ENCODE results near the gene SLC27A4.

The SLC27A4 gene

DNA sequence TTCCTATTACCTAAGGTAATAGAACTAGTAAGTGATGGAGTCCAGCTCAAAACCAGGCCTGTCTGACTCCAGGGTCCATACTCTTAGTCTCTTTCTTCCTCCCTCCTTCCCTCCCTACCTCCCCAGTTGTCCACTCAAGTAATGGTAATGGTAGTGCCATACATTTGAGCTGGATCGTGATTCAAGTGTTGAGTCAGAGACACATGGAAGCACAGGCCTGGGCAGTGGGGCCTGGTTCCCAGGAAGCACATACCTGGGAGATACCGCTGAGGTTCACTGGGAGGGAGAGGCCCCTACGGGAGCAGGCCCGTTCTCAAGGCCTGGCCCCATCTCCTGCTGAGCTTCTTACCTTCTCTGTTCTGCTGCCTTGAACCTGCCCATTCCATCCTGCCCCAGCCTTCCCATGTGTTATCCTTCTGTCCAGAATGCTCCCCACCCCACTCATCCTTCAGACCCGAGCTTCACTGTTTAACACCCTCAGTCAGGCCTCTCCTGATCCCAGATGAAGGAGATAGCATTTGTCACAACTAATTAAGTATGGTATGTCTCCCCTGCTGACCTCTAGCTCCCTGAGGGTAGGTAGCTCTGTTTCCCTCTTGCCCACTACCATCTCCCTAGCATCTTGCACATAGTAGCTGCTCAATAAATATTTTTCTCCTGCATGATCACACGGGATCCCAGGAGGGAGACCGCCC is 44.6 kb downstream of the SLC27A4 start:
- no peak overlapping the region for H3K27ac Mint-ChIP-seq
- no peaks in the 10 kb centered on the region for H3K9me3 Mint-ChIP-seq
- no peaks in the 10 kb centered on the region for H3K27me3 Mint-ChIP-seq (ENCODE audit: low read depth)
- no peak overlapping the region for H3K4me3 Mint-ChIP-seq
- no peak for DNase-seq (ENCODE audit: low spot score)
- peaks cover 3% of the 10 kb centered on the region for H3K36me3 Mint-ChIP-seq (ENCODE audit: low read depth)
- H3K4me1 Mint-ChIP-seq (ENCODE audit: low read depth): no peaks in the 10 kb centered on the region

- Mint-ChIP-seq H3K27ac (no peak overlapping the region), H3K9me3 (no peaks in the 10 kb centered on the region), H3K4me3 (no peak overlapping the region), H3K27me3 (ENCODE audit: low read depth) (no peaks in the 10 kb centered on the region), H3K36me3 (ENCODE audit: low read depth) (peaks cover 2% of the 10 kb centered on the region), H3K4me1 (ENCODE audit: low read depth) (no peaks in the 10 kb centered on the region)
- no peak for DNase-seq (ENCODE audit: low spot score)
These were observed 45.5 kb downstream of the SLC27A4 start for GRCh38 chr9:128385496-128386460.

- no peaks in the 10 kb centered on the region for H3K4me1 Mint-ChIP-seq (ENCODE audit: low read depth)
- DNase-seq (ENCODE audit: low spot score): no peak
- no peak overlapping the region for H3K4me3 Mint-ChIP-seq
- H3K9me3 Mint-ChIP-seq: no peaks in the 10 kb centered on the region
- peaks cover 2% of the 10 kb centered on the region for H3K36me3 Mint-ChIP-seq (ENCODE audit: low read depth)
- no peak overlapping the region for H3K27ac Mint-ChIP-seq
- H3K27me3 Mint-ChIP-seq (ENCODE audit: low read depth): no peaks in the 10 kb centered on the region
These were observed 47.8 kb downstream of the SLC27A4 start for GRCh38 chr9:128388150-128388549.

DNA sequence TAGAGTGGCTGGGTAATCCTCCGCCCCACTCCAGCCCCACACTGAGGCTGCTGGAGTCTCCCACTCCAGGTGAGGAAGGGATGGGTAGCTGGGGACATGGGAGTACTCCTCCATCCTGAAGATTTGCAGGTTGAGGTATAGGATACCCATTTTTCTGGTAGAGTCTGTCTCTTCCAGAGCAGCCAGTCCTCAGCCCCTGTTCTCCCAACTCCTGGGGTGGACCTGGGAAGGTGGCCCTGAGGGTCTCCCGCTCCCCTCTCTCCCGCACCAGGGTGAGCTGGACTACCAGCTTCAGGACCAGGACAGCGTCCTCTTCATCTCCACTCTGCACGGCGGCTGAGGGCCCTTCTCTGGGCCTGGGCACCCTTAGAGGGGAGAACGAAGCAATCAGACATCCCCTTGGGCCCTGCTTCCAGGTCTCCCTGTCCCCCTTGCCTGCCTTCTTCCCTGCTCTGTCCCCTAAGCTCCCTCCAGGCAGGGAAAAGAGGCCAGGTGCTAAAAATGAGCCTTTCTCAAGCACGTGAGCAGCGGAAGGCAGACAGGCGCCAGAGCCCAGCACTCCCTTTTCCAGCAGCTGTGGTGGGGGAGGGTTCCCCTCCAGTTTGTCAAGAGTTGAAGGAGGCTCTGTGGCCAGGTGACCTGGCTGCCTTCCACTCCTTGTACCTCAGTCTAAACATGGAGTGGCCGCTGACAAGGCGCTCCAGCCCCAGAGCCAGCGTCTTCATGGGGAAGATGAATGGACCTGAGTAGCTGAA is 49.2 kb downstream of the SLC27A4 start:
- no peaks in the 10 kb centered on the region for H3K9me3 Mint-ChIP-seq
- H3K27ac Mint-ChIP-seq: no peak overlapping the region
- H3K27me3 Mint-ChIP-seq (ENCODE audit: low read depth): no peaks in the 10 kb centered on the region
- DNase-seq (ENCODE audit: low spot score): no peak
- H3K4me3 Mint-ChIP-seq: no peak overlapping the region
- no peaks in the 10 kb centered on the region for H3K4me1 Mint-ChIP-seq (ENCODE audit: low read depth)
- H3K36me3 Mint-ChIP-seq (ENCODE audit: low read depth): peaks cover 6% of the 10 kb centered on the region

GRCh38 chr9:128390150-128390812 is 50.0 kb downstream of the SLC27A4 start:
- H3K36me3 Mint-ChIP-seq (ENCODE audit: low read depth): peaks cover 6% of the 10 kb centered on the region
- no peaks in the 10 kb centered on the region for H3K27me3 Mint-ChIP-seq (ENCODE audit: low read depth)
- no peak overlapping the region for H3K4me3 Mint-ChIP-seq
- DNase-seq (ENCODE audit: low spot score): no peak
- no peaks in the 10 kb centered on the region for H3K4me1 Mint-ChIP-seq (ENCODE audit: low read depth)
- no peak overlapping the region for H3K27ac Mint-ChIP-seq
- no peaks in the 10 kb centered on the region for H3K9me3 Mint-ChIP-seq

- no peak for DNase-seq (ENCODE audit: low spot score)
- peaks cover 6% of the 10 kb centered on the region for H3K36me3 Mint-ChIP-seq (ENCODE audit: low read depth)
- no peak overlapping the region for H3K27ac Mint-ChIP-seq
- no peaks in the 10 kb centered on the region for H3K9me3 Mint-ChIP-seq
- no peaks in the 10 kb centered on the region for H3K4me1 Mint-ChIP-seq (ENCODE audit: low read depth)
- no peaks in the 10 kb centered on the region for H3K27me3 Mint-ChIP-seq (ENCODE audit: low read depth)
- no peak overlapping the region for H3K4me3 Mint-ChIP-seq
These were observed 50.7 kb downstream of the SLC27A4 start for GRCh38 chr9:128390813-128391711.

- no peak for DNase-seq (ENCODE audit: low spot score)
- no peak overlapping the region for H3K4me3 Mint-ChIP-seq
- H3K36me3 Mint-ChIP-seq (ENCODE audit: low read depth): peaks cover 6% of the 10 kb centered on the region
- H3K27ac Mint-ChIP-seq: no peak overlapping the region
- peaks cover 3% of the 10 kb centered on the region for H3K27me3 Mint-ChIP-seq (ENCODE audit: low read depth)
- no peaks in the 10 kb centered on the region for H3K9me3 Mint-ChIP-seq
- H3K4me1 Mint-ChIP-seq (ENCODE audit: low read depth): peaks cover 2% of the 10 kb centered on the region
These were observed 51.6 kb downstream of the SLC27A4 start for GRCh38 chr9:128391956-128392301.

DNA sequence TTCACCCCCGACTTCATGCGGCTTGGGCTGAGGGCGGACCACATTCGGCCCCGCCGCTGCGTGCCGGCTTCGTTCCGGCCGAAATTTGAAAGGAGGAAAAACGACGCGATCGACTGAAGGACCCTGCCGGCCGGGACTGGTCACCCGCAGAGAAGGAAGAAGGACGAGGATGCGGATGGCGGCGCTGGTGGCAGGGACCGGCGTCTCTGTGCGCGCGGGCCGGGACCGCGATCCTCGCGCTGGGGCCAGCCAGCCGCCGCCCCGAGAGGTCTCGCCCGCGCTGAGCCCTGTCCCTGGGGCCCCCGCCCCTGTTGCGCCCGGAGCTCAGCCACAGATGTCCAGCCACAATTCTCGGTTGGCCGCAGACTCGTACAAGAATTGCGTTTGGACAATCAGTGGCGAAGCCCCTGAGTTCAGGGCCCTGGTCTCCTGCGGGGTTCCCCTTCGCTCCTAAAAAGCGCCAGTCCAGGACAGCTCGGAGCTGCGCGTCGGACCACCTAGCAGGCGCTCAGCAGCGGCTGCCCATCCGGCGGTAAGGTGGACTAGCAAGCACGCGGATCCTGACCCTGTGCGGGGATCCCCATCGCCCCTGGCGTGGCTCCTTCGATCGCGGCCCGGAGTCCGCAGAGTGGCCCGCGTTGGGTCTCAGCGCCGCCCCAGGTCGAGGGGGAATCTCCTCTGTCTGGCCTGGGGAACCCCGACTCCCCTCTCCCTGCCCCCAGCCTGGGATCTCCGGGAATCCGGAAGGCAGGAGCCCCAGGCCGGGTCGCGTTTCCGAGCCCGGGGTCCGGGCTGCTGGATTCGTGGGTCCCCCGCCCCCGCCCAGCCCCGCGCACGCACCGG is 52.2 kb downstream of the SLC27A4 start:
- Mint-ChIP-seq H3K4me1 (ENCODE audit: low read depth) (peaks cover 3% of the 10 kb centered on the region), H3K27ac (no peak overlapping the region), H3K9me3 (no peaks in the 10 kb centered on the region), H3K27me3 (ENCODE audit: low read depth) (peaks cover 9% of the 10 kb centered on the region), H3K4me3 (no peak overlapping the region), H3K36me3 (ENCODE audit: low read depth) (peaks cover 6% of the 10 kb centered on the region)
- no peak for DNase-seq (ENCODE audit: low spot score)

DNA sequence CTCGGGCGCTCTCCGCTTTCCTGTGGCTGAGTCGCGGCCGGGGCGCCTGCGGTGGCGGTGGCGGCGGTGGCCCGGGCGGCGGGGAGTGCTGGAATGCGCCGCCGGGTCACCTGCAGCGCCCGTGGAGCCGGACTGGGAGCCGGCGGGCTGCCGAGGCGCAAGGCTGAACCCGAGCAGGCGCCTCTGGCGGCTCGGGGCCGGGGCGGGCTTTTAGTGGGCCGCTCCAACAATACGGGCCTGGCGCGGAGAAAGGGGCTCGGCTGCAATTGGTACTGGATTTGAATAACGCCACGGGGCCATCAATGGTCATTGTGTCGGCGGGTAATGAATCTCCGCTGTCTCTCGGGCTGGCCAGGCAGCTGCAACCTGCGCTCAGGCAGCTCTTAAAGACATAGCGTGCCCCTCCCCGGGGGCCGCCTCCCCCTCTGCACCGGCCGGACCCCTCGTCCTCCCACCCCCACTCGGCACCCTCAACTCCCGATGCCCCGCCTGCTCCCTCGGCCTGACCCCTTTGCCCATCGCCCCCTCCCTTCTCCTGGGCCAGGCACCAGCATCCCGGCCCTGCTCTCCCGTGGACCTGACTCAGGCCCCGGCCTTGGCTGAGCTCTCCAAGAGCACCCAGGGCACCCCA is 52.9 kb downstream of the SLC27A4 start:
- Mint-ChIP-seq H3K36me3 (ENCODE audit: low read depth) (peaks cover 6% of the 10 kb centered on the region), H3K4me3 (no peak overlapping the region), H3K4me1 (ENCODE audit: low read depth) (peaks cover 3% of the 10 kb centered on the region), H3K9me3 (no peaks in the 10 kb centered on the region), H3K27ac (no peak overlapping the region), H3K27me3 (ENCODE audit: low read depth) (peaks cover 12% of the 10 kb centered on the region)
- DNase-seq (ENCODE audit: low spot score): no peak

DNA sequence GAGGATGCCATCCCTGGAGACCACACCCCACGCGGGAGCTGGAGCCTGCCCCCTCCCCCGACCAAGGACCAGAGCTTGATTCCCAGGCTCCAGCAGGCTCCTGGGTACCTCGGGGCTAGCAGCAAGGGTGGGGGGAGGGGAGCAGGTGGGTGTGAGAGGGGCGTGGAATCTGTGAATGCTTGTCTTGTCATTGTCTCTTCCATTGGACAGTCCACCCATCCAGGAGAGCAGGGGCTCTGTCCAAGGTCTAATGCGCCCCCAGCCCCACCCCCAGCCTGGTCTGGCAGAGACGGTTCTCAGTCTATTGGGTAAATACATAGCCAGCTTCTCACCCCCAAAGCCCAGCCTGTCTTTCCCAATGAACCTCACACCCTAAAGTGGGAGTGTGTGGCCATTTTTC is 53.6 kb downstream of the SLC27A4 start:
- no peak for DNase-seq (ENCODE audit: low spot score)
- H3K27ac Mint-ChIP-seq: no peak overlapping the region
- H3K4me1 Mint-ChIP-seq (ENCODE audit: low read depth): peaks cover 3% of the 10 kb centered on the region
- H3K27me3 Mint-ChIP-seq (ENCODE audit: low read depth): peaks cover 12% of the 10 kb centered on the region
- peaks cover 6% of the 10 kb centered on the region for H3K36me3 Mint-ChIP-seq (ENCODE audit: low read depth)
- H3K9me3 Mint-ChIP-seq: no peaks in the 10 kb centered on the region
- no peak overlapping the region for H3K4me3 Mint-ChIP-seq

DNA sequence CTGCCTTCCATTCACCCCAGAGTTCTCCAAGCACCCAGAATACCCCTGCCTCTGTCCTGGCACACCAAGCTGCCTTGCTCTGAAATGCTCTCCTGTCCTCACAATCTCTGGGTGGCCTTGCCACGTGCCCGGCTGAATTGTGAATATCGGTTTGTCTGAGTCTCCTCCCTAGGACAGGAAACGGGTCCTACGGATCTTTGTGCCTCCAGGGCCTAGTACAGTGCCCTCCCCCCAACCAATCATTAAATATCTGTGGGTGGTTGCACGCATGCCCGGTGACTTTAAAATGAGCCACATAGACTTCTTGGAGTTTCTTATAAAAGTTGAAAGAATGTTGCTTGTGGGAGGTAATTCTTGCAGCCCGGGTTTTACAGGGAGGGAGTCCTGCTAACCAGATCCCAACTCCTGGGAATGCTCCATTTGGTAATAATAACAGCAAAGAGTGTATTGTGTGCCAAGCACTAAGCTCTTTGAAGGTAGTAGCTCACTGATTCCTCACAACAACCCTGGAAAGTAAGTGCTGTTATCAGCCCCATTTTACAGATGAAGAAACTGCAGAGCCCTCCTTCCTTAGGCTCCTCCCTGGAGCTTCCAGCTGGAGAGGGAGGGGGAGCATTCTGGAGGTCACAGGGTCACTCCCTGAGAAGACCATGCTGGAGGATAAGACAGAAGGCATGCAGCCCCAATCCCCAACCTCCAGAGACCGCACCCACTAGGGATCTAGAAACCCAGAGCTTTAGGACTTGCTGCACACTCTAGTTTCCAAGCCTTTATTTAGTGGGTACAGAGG is 54.2 kb downstream of the SLC27A4 start:
- H3K9me3 Mint-ChIP-seq: no peaks in the 10 kb centered on the region
- H3K27ac Mint-ChIP-seq: no peak overlapping the region
- no peak for DNase-seq (ENCODE audit: low spot score)
- peaks cover 12% of the 10 kb centered on the region for H3K27me3 Mint-ChIP-seq (ENCODE audit: low read depth)
- H3K4me1 Mint-ChIP-seq (ENCODE audit: low read depth): peaks cover 3% of the 10 kb centered on the region
- H3K4me3 Mint-ChIP-seq: no peak overlapping the region
- peaks cover 6% of the 10 kb centered on the region for H3K36me3 Mint-ChIP-seq (ENCODE audit: low read depth)

All from T-helper 2 cell treated with Interferon-gamma antibody and Interleukin-4, amounts not matched to agents 5 μg/mL and 100 μg/mL, for 36 hours (primary cell).